Mesothelial cell of epicardium (in vitro differentiated cells): ENCODE measurements around the gene POLR2F. TPM values are rescaled to one million over a fixed set of nuclear protein-coding genes. Genes with fewer than 3 reads are reported as not detected.

Source experiments
- DNase-seq, 2 experiments: peaks; one replicate each; pipeline ENCODE4 v3.0.0; 2021; ENCODE audit warnings: low spot score in 2 of 2; ENCODE audit not compliant: unreplicated experiment in 2 of 2
- H3K27ac Mint-ChIP-seq: 2 replicates; pipeline ENCODE4 v1.8.0; 2021; ENCODE audit warnings: mixed read lengths
- H3K27me3 Mint-ChIP-seq: 2 replicates; pipeline ENCODE4 v1.8.0; 2021; ENCODE audit warnings: low read depth, mixed read lengths
- H3K36me3 Mint-ChIP-seq: 2 replicates; pipeline ENCODE4 v1.8.0; 2021; ENCODE audit warnings: mixed read lengths
- H3K4me1 Mint-ChIP-seq: 2 replicates; pipeline ENCODE4 v1.8.0; 2021; ENCODE audit warnings: mixed read lengths
- H3K4me3 Mint-ChIP-seq: 2 replicates; pipeline ENCODE4 v1.8.0; 2021; ENCODE audit warnings: mild to moderate bottlenecking, moderate library complexity, mixed read lengths
- H3K9me3 Mint-ChIP-seq: 2 replicates; pipeline ENCODE4 v1.8.0; 2021; ENCODE audit warnings: mixed read lengths
- total RNA-seq: library from RNA; stranded (reverse); gene quantifications from 3 replicates; pipeline ENCODE4 v1.2.1, GENCODE V29; 2021
- TF ChIP-seq, protein P1 (sequence below): fragments of 200-600 bp; sonication (generic); IDR thresholded peaks from one replicate; pipeline ENCODE4 v1.5.0; 2021; ENCODE audit warnings: antibody characterized with exemption; ENCODE audit not compliant: unreplicated experiment

Gene POLR2F
- total RNA-seq, 1 donor from 2014 or later: 70.0 TPM

GRCh38 chr22:37926771-37927636 is 26.5 kb upstream of the POLR2F start:
- peaks cover 14% of the 10 kb centered on the region for H3K36me3 Mint-ChIP-seq
- H3K27me3 Mint-ChIP-seq: no peaks in the 10 kb centered on the region
- DNase-seq: no peak
- TF ChIP-seq, protein P1, sequence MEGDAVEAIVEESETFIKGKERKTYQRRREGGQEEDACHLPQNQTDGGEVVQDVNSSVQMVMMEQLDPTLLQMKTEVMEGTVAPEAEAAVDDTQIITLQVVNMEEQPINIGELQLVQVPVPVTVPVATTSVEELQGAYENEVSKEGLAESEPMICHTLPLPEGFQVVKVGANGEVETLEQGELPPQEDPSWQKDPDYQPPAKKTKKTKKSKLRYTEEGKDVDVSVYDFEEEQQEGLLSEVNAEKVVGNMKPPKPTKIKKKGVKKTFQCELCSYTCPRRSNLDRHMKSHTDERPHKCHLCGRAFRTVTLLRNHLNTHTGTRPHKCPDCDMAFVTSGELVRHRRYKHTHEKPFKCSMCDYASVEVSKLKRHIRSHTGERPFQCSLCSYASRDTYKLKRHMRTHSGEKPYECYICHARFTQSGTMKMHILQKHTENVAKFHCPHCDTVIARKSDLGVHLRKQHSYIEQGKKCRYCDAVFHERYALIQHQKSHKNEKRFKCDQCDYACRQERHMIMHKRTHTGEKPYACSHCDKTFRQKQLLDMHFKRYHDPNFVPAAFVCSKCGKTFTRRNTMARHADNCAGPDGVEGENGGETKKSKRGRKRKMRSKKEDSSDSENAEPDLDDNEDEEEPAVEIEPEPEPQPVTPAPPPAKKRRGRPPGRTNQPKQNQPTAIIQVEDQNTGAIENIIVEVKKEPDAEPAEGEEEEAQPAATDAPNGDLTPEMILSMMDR: no peak
- no peaks in the 10 kb centered on the region for H3K4me1 Mint-ChIP-seq
- no peak overlapping the region for H3K4me3 Mint-ChIP-seq
- no peak overlapping the region for H3K27ac Mint-ChIP-seq
- no peaks in the 10 kb centered on the region for H3K9me3 Mint-ChIP-seq

- Mint-ChIP-seq H3K9me3 (no peaks in the 10 kb centered on the region), H3K4me3 (no peak overlapping the region), H3K36me3 (peaks cover 14% of the 10 kb centered on the region), H3K4me1 (no peaks in the 10 kb centered on the region), H3K27ac (no peak overlapping the region), H3K27me3 (no peaks in the 10 kb centered on the region)
- TF ChIP-seq, protein P1: no peak
- no peak for DNase-seq
Measured at GRCh38 chr22:37927637-37927936, 25.9 kb upstream of the POLR2F start.

GRCh38 chr22:37929390-37929789 is 24.1 kb upstream of the POLR2F start:
- no peak overlapping the region for H3K4me3 Mint-ChIP-seq
- DNase-seq: no peak
- no peak overlapping the region for H3K27ac Mint-ChIP-seq
- H3K36me3 Mint-ChIP-seq: peaks cover 16% of the 10 kb centered on the region
- TF ChIP-seq, protein P1: no peak
- no peaks in the 10 kb centered on the region for H3K27me3 Mint-ChIP-seq
- H3K9me3 Mint-ChIP-seq: no peaks in the 10 kb centered on the region
- H3K4me1 Mint-ChIP-seq: peaks cover 2% of the 10 kb centered on the region

- no peak for DNase-seq
- H3K27me3 Mint-ChIP-seq: no peaks in the 10 kb centered on the region
- H3K9me3 Mint-ChIP-seq: no peaks in the 10 kb centered on the region
- H3K4me1 Mint-ChIP-seq: peaks cover 2% of the 10 kb centered on the region
- H3K4me3 Mint-ChIP-seq: no peak overlapping the region
- no peak overlapping the region for H3K27ac Mint-ChIP-seq
- peaks cover 16% of the 10 kb centered on the region for H3K36me3 Mint-ChIP-seq
- TF ChIP-seq, protein P1: no peak
Measured at GRCh38 chr22:37930270-37930951, 23.1 kb upstream of the POLR2F start.

DNA sequence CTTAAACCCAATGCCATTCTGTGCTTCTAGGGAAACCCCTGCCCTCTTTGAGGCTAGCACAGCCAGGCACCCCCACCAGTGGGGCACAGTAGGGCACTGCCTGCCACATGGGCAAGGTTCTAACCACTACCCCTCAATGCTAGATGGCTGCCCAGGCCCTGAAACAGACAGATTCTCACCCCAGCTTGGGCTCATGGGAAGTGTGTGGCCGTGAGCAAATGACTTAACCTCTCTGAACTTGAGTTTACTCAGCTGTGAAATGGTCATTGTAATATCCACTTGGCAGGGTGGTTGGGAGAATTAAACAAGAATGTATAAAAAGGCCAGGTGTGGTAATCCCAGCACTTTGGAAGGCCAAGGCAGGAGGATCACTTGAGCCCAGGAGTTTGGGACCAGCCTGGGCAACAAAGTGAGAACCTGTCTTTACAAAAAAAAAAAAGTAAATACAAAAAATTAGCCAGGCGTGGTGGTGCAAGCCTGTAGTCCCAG is 22.5 kb upstream of the POLR2F start:
- Mint-ChIP-seq H3K4me1 (peaks cover 2% of the 10 kb centered on the region), H3K27ac (no peak overlapping the region), H3K4me3 (no peak overlapping the region), H3K36me3 (peaks cover 16% of the 10 kb centered on the region), H3K27me3 (no peaks in the 10 kb centered on the region), H3K9me3 (no peaks in the 10 kb centered on the region)
- no peak for DNase-seq
- TF ChIP-seq, protein P1: no peak
